SK-N-SH treated with all-trans-retinoic acid at 6 μM for 48 hours (cell line): ENCODE results near the gene SEC22A.

ENCODE experiments used
- ARNTL ChIP-seq: fragments of 450-650 bp; formaldehyde crosslinking; IDR thresholded peaks from 2 replicates; pipeline ENCODE4 v1.5.0; 2020; ENCODE audit warnings: low read depth, mild to moderate bottlenecking, moderate library complexity, borderline replicate concordance
- PATZ1 ChIP-seq: fragments of 250-450 bp; sonication (Bioruptor Pico); IDR thresholded peaks from 2 replicates; pipeline ENCODE4 v1.8.0; 2020; ENCODE audit warnings: mild to moderate bottlenecking, moderate library complexity, borderline replicate concordance

DNA sequence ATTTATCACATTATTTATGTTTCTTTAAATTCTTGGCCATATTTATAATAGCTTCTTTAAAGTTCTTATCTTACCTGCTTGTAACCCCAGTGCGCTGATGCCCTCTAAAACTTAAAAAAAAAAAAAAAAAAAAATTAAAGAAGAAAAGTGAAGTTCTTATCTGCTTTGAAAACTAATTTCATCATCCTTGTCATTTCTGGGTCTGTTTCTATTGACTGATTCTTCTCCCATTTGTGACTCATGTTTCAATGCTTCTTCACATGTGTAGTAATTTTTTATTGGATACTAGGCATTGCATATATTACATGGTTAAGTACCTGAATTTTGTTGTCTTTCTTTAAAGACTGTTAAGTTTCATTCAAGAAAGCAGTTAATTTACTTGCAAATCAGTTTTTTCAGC, 3.4 kb upstream of the SEC22A start:
- TF ChIP-seq ARNTL (CRISPR knock-in tag) (no peak), PATZ1 (CRISPR knock-in tag) (no peak)
